Peyer's patch (tissue), 4 donors: ENCODE data around the gene CFC1. TPM values are rescaled to one million over a fixed set of nuclear protein-coding genes. Genes with fewer than 3 reads are reported as not detected.
"Not testable (repeated sequence)": the region's sequence is repeated elsewhere in the genome, so short reads cannot be mapped to it uniquely, and the experiment has no call there.

ENCODE experiments used
- DNase-seq, 3 donors: peaks; one replicate each; pipeline ENCODE4 v3.0.0-alpha.2; 2017 to 2019
- H3K27ac ChIP-seq, 4 donors: fragments of 200-600 bp; sonication (generic); one replicate each; pipeline ENCODE4 v1.5.1; 2016 to 2019
- H3K27me3 ChIP-seq, 2 donors: fragments of 200-600 bp; sonication (generic); one replicate each; pipeline ENCODE4 v1.5.1; 2019
- H3K36me3 ChIP-seq, 3 donors: fragments of 200-600 bp; sonication (generic); one replicate each; pipeline ENCODE4 v1.5.1; 2016 to 2019
- H3K4me1 ChIP-seq, 4 donors: fragments of 200-600 bp; sonication (generic); one replicate each; pipeline ENCODE4 v1.5.1; 2016 to 2019
- H3K4me3 ChIP-seq, 4 donors: fragments of 200-600 bp; sonication (generic); 1 replicate in 3 of 4; 2 replicates in 1 of 4; pipeline ENCODE4 v1.5.1; 2016 to 2019; ENCODE audit warnings: mild to moderate bottlenecking in 1 of 4
- H3K9me3 ChIP-seq, 4 donors: fragments of 200-600 bp; sonication (generic); one replicate each; pipeline ENCODE4 v1.5.1; 2016 to 2019; ENCODE audit warnings: mild to moderate bottlenecking in 1 of 4
- small RNA-seq, 2 donors: library from RNA; depleted of rRNA; stranded (forward); fragments of <200 nt; gene quantifications; one replicate each; pipeline ENCODE3, GENCODE V24; 2016
- total RNA-seq, 4 donors: library from RNA; depleted of rRNA; stranded (reverse); fragments of >200 nt; gene quantifications; one replicate each; pipeline ENCODE4 v1.1.0, GENCODE V29; 2016

Gene CFC1
- total RNA-seq, 4 donors from 2014 or later = not detected

- not testable (repeated sequence) for DNase-seq, H3K27ac ChIP-seq, H3K36me3 ChIP-seq, H3K4me1 ChIP-seq, H3K27me3 ChIP-seq, H3K9me3 ChIP-seq, H3K4me3 ChIP-seq
These were observed 45.2 kb downstream of the CFC1 start for GRCh38 chr2:130554178-130554577.

- H3K9me3 ChIP-seq, H3K36me3 ChIP-seq, H3K4me3 ChIP-seq, H3K27ac ChIP-seq, H3K4me1 ChIP-seq, H3K27me3 ChIP-seq, DNase-seq: not testable (repeated sequence)
These were observed 49.9 kb downstream of the CFC1 start for GRCh38 chr2:130549475-130549874.

GRCh38 chr2:130548418-130548817 is 51.0 kb downstream of the CFC1 start:
- not testable (repeated sequence) for DNase-seq

GRCh38 chr2:130544978-130545377 is 54.4 kb downstream of the CFC1 start:
- not testable (repeated sequence) for H3K36me3 ChIP-seq, H3K9me3 ChIP-seq, DNase-seq, H3K4me1 ChIP-seq, H3K27me3 ChIP-seq, H3K27ac ChIP-seq, H3K4me3 ChIP-seq

More at GRCh38 chr2:130548418-130548817, 51.0 kb downstream of the CFC1 start:
- H3K4me1 ChIP-seq, H3K27ac ChIP-seq, H3K4me3 ChIP-seq, H3K27me3 ChIP-seq, H3K36me3 ChIP-seq, H3K9me3 ChIP-seq: not testable (repeated sequence)

- not testable (repeated sequence) for H3K36me3 ChIP-seq, H3K27ac ChIP-seq, H3K27me3 ChIP-seq, H3K9me3 ChIP-seq, H3K4me1 ChIP-seq, H3K4me3 ChIP-seq, DNase-seq
These were observed 55.4 kb downstream of the CFC1 start for GRCh38 chr2:130543785-130544528.

GRCh38 chr2:130542789-130543188 is 56.6 kb downstream of the CFC1 start:
- DNase-seq, H3K27ac ChIP-seq, H3K9me3 ChIP-seq: not testable (repeated sequence)

More at GRCh38 chr2:130542789-130543188, 56.6 kb downstream of the CFC1 start:
- H3K4me3 ChIP-seq, H3K27me3 ChIP-seq, H3K4me1 ChIP-seq, H3K36me3 ChIP-seq: not testable (repeated sequence)

Small RNA genes within 50 kb of the gene (small RNA-seq; reads per million reads assigned to genes)
- 0 reads per million in 2 donors for gene RF00017
- 0 reads per million in 2 donors for gene RNU6-848P

Other genes starting within 250 kb of the CFC1 start
- gene PTPN18, start 243.5 kb downstream of the CFC1 start, total RNA-seq = 100 to 1,000 TPM; 137 to 208 (median 169) TPM
- under 1 TPM in 1 of 4 donors, not detected in 3; 0.53 TPM for gene POTEI, start 90.2 kb downstream of the CFC1 start, total RNA-seq
- gene CFC1B, start 78.4 kb downstream of the CFC1 start, total RNA-seq = not detected
- 1 to 10 TPM in 1 of 4 donors, not detected in 3; 1.7 TPM for gene POTEJ, start 11.9 kb upstream of the CFC1 start, total RNA-seq
- not detected for gene GPR148, start 129.5 kb upstream of the CFC1 start, total RNA-seq
- 1 to 10 TPM in 1 of 4 donors, under 1 TPM in 2, not detected in 1; 0.13 to 1.1 (median 0.70) TPM for gene AMER3, start 156.0 kb upstream of the CFC1 start, total RNA-seq
- 10 to 100 TPM in 1 of 4 donors, 1 to 10 TPM in 3; 1.1 to 10.7 (median 1.6) TPM for gene ARHGEF4, start 237.3 kb upstream of the CFC1 start, total RNA-seq